Adrenal gland (tissue), 12 donors: ENCODE measurements around the gene NUP98. TPM values are rescaled to one million over a fixed set of nuclear protein-coding genes. Genes with fewer than 3 reads are reported as not detected.
"Not testable (repeated sequence)": the region's sequence is repeated elsewhere in the genome, so short reads cannot be mapped to it uniquely, and the experiment has no call there.

Source experiments
- DNase-seq, 7 donors: peaks; one replicate each; pipeline ENCODE4 v3.0.0-alpha.2; 2019 to 2020
- H3K27ac ChIP-seq, 5 donors: fragments of 200-600 bp; sonication (generic) in 4 of 5; 1 replicate in 3 of 5; 2 replicates in 2 of 5; pipeline versions ENCODE4 v1.5.1 to v1.8.0; 2016 to 2020; ENCODE audit warnings: mild to moderate bottlenecking in 1 of 5
- H3K27me3 ChIP-seq: fragments of 200-600 bp; 2 replicates; pipeline ENCODE4 v1.8.0; 2021
- H3K36me3 ChIP-seq, 2 donors: fragments of 200-600 bp; replicated peaks in 1 of 2; 1 replicate in 1 of 2; 2 replicates in 1 of 2; pipeline versions ENCODE4 v1.5.1 to v1.8.0; 2018 to 2022
- H3K4me1 ChIP-seq, 2 donors: fragments of 200-600 bp; replicated peaks in 1 of 2; 1 replicate in 1 of 2; 2 replicates in 1 of 2; pipeline versions ENCODE4 v1.5.1 to v1.8.0; 2018 to 2021
- H3K4me3 ChIP-seq, 4 donors: fragments of 200-600 bp; sonication (generic) in 3 of 4; one replicate each; pipeline ENCODE4 v1.5.1; 2016 to 2018
- H3K9me3 ChIP-seq, 3 donors: fragments of 200-600 bp; sonication (generic) in 1 of 3; replicated peaks in 1 of 3; 1 replicate in 2 of 3; 2 replicates in 1 of 3; pipeline versions ENCODE4 v1.5.1 to v1.8.0; 2016 to 2021
- CTCF ChIP-seq, 6 experiments: fragments of 450-650 bp in 4 of 6; fragments of 200-600 bp in 2 of 6; sonication (generic) in 1 of 6; IDR thresholded peaks; 1 replicate in 5 of 6; 2 replicates in 1 of 6; pipeline versions ENCODE4 v1.5.1 to v1.8.0; 2016 to 2021; ENCODE audit warnings: antibody characterized with exemption in 6 of 6, mild to moderate bottlenecking in 2 of 6, moderate library complexity in 1 of 6
- POLR2A ChIP-seq, 2 donors: fragments of 450-650 bp; IDR thresholded peaks; one replicate each; pipeline ENCODE4 v1.6.1; 2017; ENCODE audit warnings: antibody characterized with exemption in 2 of 2, mild to moderate bottlenecking in 2 of 2, moderate library complexity in 1 of 2
- WGBS, 4 donors: extraction: QIAGEN DNeasy Blood & Tissue Kit in 2 of 4; methylation state at CpG; one replicate each; pipeline versions ENCODE4 v1.1.5 to v1.1.7; 2013 to 2017; 5-methylcytosine and 5-hydroxymethylcytosine counted together
- intact Hi-C, 2 donors: fragments of 100-400 bp; cut with DNase I; formaldehyde crosslinking; loops; one replicate each; pipeline versions ENCODE4 v1.14.1 to v1.15.0; 2022 to 2023
- polyA plus RNA-seq, 3 donors: library from polyadenylated mRNA; stranded (reverse); fragments of 200-250 nt in 2 of 3; fragments of 350-450 nt in 1 of 3; fragmentation: Illumina TruSeq in 1 of 3; extraction: RNeasy Lipid Tissue Mini Kit (QIAGEN cat#74804) in 1 of 3; gene quantifications; one replicate each; pipeline ENCODE4 v1.2.3, GENCODE V29; 2013 to 2014
- total RNA-seq, 9 donors: library from RNA; depleted of rRNA in 4 of 9; stranded (reverse); fragments of >200 nt in 4 of 9; fragments of 120-200 nt in 1 of 9; fragmentation: NEBNext Ultra II Directional in 1 of 9; extraction: Animal tissue kit (Norgen Biotek cat#: 25700) in 1 of 9; gene quantifications; one replicate each; pipeline versions ENCODE4 v1.1.0 to v1.2.4, GENCODE V29; 2013 to 2023
- donor health status: healthy with polysubstance abuse.
- donor health status: Bipolar disorder and iron deficiency.
- donor health status: DM: yes; HTN: yes; CAD: no.
- donor health status: DM: no; HTN: no; CAD: no.
- donor health status: DM: no; HTN: no; CAD: no.
- donor health status: DM: yes; HTN: yes; CAD: no.

The NUP98 gene
- total and polyA plus RNA-seq, 12 donors: 14.6 to 226 (median 56.9) TPM

- Histone ChIP-seq H3K9me3 (no peaks in the 10 kb centered on the region), H3K27me3 (no peaks in the 10 kb centered on the region), H3K4me1 (peaks cover 11 to 14% of the 10 kb centered on the region in 2 donors), H3K27ac (no peak overlapping the region), H3K4me3 (no peak overlapping the region), H3K36me3 (no peaks in the 10 kb centered on the region)
- intact Hi-C loops: no loop called here
- 82 to 92% (median 86%) methylated on average over 7 of the region's 7 CpGs for WGBS, 4 donors
- TF ChIP-seq CTCF (IDR thresholded peaks at IDR 0.05): no peak
- no peak for TF ChIP-seq POLR2A (IDR thresholded peaks at IDR 0.05)
- DNase-seq: no peak
Observed at GRCh38 chr11:3645552-3645951, 151.8 kb downstream of the NUP98 start.

- WGBS, 4 donors: 65 to 82% (median 71%) methylated on average over 4 of the region's 4 CpGs
- H3K36me3 ChIP-seq: no peaks in the 10 kb centered on the region
- H3K4me3 ChIP-seq: no peak within 1 kb of the TSS
- TF ChIP-seq POLR2A (IDR thresholded peaks at IDR 0.05) (no peak), CTCF (IDR thresholded peaks at IDR 0.05) (peak in 1 of 6 experiments; percentile 10)
- no peak within 1 kb of the TSS for H3K27ac ChIP-seq
- peaks cover 11 to 14% of the 10 kb centered on the region in 2 donors for H3K4me1 ChIP-seq
- H3K9me3 ChIP-seq: no peaks in the 10 kb centered on the region
- no peaks in the 10 kb centered on the region for H3K27me3 ChIP-seq
- peak in 1 of 7 donors; percentile 38 for DNase-seq
- intact Hi-C loops: no loop called here
Observed at GRCh38 chr11:3644817-3645235, 152.5 kb downstream of the NUP98 start, which contains the start of gene ART1. ART1 (plus strand) TSS chr11:3645128; CDS start chr11:3659214, 14,086 bp downstream.

GRCh38 chr11:3643102-3643546 lies 154.2 kb downstream of the NUP98 start:
- H3K4me3 ChIP-seq: peak overlapping the region in 1 of 4 donors; percentile 59
- WGBS, 4 donors: 46 to 68% (median 62%) methylated on average over 9 to 11 of the region's 11 CpGs
- H3K36me3 ChIP-seq, H3K9me3 ChIP-seq, H3K27me3 ChIP-seq, H3K27ac ChIP-seq, DNase-seq, intact Hi-C loops: not testable (repeated sequence)
- peaks cover 11 to 14% of the 10 kb centered on the region in 2 donors for H3K4me1 ChIP-seq

- Histone ChIP-seq H3K36me3 (no peaks in the 10 kb centered on the region), H3K4me1 (peaks cover 11 to 14% of the 10 kb centered on the region in 2 donors), H3K4me3 (peak overlapping the region in 2 of 4 donors; percentile 34 to 59), H3K27ac (peak overlapping the region in 1 of 5 donors; percentile 46), H3K27me3 (no peaks in the 10 kb centered on the region), H3K9me3 (no peaks in the 10 kb centered on the region)
- peak; percentile 70 to 86 (median 80) for DNase-seq
- no peak for TF ChIP-seq CTCF (IDR thresholded peaks at IDR 0.05)
- peak in 1 of 2 donors; percentile 32 for TF ChIP-seq POLR2A (IDR thresholded peaks at IDR 0.05)
- intact Hi-C loops: no loop called here
- 0 to 2% (median 1%) methylated on average over 17 to 55 of the region's 55 CpGs for WGBS, 4 donors
Observed at GRCh38 chr11:3642071-3642951, 155.0 kb downstream of the NUP98 start.
